K562 (cell line): ENCODE measurements around the gene USP43. TPM values are rescaled to one million over a fixed set of nuclear protein-coding genes. Genes with fewer than 3 reads are reported as not detected.
A peak's percentile ranks its signal among the peaks of the same experiment; 100 is the strongest.

Experiments used
- ATAC-seq: fragments of 200-7000 bp; cut with Tn5 transposase; 3 replicates; pipeline ENCODE4 v1.9.1; 2020; ENCODE audit warnings: moderate library complexity
- BruUV-seq: library from RNA; stranded (reverse); fragments of 400-500 nt; replicated peaks from 2 replicates; lab custom pipeline; 2021; lab: Mats Ljungman, UMichigan
- CTCF ChIA-PET: fragments of 300-600 bp; formaldehyde crosslinking; extraction: SDS; loops from one replicate; lab custom pipeline; 2021; ENCODE audit warnings: low intra/inter-chr PET ratio; lab: Yijun Ruan, JAX
- POLR2A ChIA-PET: fragments of 300-600, 350-650 bp; sonication (Branson Sonifier 250); formaldehyde crosslinking; extraction: SDS; loops from one replicate; lab custom pipeline; 2021; ENCODE audit warnings: antibody characterized with exemption, inconsistent platforms; lab: Yijun Ruan, JAX
- DNase-seq, 4 experiments: peaks; one replicate each; pipeline versions ENCODE4 v3.0.0 to v3.0.0-alpha.2; 2011 to 2018; ENCODE audit warnings: low spot score in 3 of 4, mixed read lengths in 3 of 4; ENCODE audit errors: extremely low read depth in 1 of 4
- FAIRE-seq: peaks from 2 replicates; lab custom pipeline; 2011; peaks lifted over from hg19 to GRCh38; lab: Jason Lieb, UNC
- H2AFZ ChIP-seq: 2 replicates; pipeline ENCODE4 v1.6.0; 2011; ENCODE audit warnings: low read depth, low read length, control low read depth, inconsistent platforms
- H3K27ac ChIP-seq: fragments of 200-600 bp; 3 replicates; pipeline ENCODE4 v1.8.0; 2011; ENCODE audit warnings: low read depth, mild to moderate bottlenecking, control low read depth, inconsistent platforms, low read length, moderate library complexity, mixed read lengths; ENCODE audit errors: extremely low read depth
- H3K27me3 ChIP-seq, 2 experiments: fragments of 300-600 bp in 1 of 2; 2 replicates in 1 of 2; 3 replicates in 1 of 2; pipeline versions ENCODE4 v1.6.0 to v1.8.0; 2011; ENCODE audit warnings: inconsistent platforms in 2 of 2, low read length in 2 of 2, mild to moderate bottlenecking in 1 of 2, mixed read lengths in 1 of 2, moderate library complexity in 1 of 2; ENCODE audit not compliant: control insufficient read depth in 2 of 2, insufficient read depth in 2 of 2
- H3K36me3 ChIP-seq: fragments of 300-600 bp; 3 replicates; pipeline ENCODE4 v1.8.0; 2011; ENCODE audit warnings: mild to moderate bottlenecking, low read length, inconsistent platforms; ENCODE audit not compliant: control insufficient read depth, insufficient read depth
- H3K4me1 ChIP-seq, 2 experiments: fragments of 200-600 bp in 1 of 2; replicated peaks in 1 of 2; 2 replicates in 1 of 2; 3 replicates in 1 of 2; pipeline versions ENCODE4 v1.5.1 to v1.8.0; 2011; ENCODE audit warnings: inconsistent platforms in 2 of 2, low read length in 2 of 2, mild to moderate bottlenecking in 1 of 2, mixed read lengths in 1 of 2, moderate library complexity in 1 of 2; ENCODE audit not compliant: control insufficient read depth in 2 of 2, insufficient read depth in 2 of 2
- H3K4me2 ChIP-seq: 2 replicates; pipeline ENCODE4 v1.6.1; 2011; ENCODE audit warnings: low read length, control low read depth, inconsistent platforms, mixed read lengths; ENCODE audit not compliant: insufficient read depth
- H3K4me3 ChIP-seq: fragments of 200-600 bp; sonication (generic), shearing (Covaris generic); 2 replicates; pipeline ENCODE4 v1.5.1; 2016; ENCODE audit warnings: control low read depth, inconsistent platforms
- H3K79me2 ChIP-seq: fragments of 200-600 bp; 3 replicates; pipeline ENCODE4 v1.8.0; 2011; ENCODE audit warnings: low read length, inconsistent platforms; ENCODE audit not compliant: control insufficient read depth, insufficient read depth
- H3K9ac ChIP-seq, 2 experiments: 2 replicates each; pipeline versions ENCODE4 v1.6.0 to v1.6.1; 2011; ENCODE audit warnings: low read depth in 2 of 2, low read length in 2 of 2, control low read depth in 1 of 2, inconsistent platforms in 1 of 2, mild to moderate bottlenecking in 1 of 2, mixed read lengths in 1 of 2; ENCODE audit not compliant: insufficient read depth in 1 of 2
- H3K9me1 ChIP-seq: one replicate; pipeline ENCODE4 v1.6.0; 2011; ENCODE audit warnings: inconsistent platforms, mild to moderate bottlenecking, low read length, moderate library complexity; ENCODE audit not compliant: control insufficient read depth, insufficient read depth
- H3K9me3 ChIP-seq: replicated peaks from 2 replicates; pipeline ENCODE4 v1.5.1; 2011; ENCODE audit warnings: low read depth, low read length, inconsistent platforms; ENCODE audit not compliant: control insufficient read depth, insufficient read depth
- H4K20me1 ChIP-seq: replicated peaks from 2 replicates; pipeline ENCODE4 v1.6.1; 2011; ENCODE audit warnings: low read length, inconsistent platforms, mixed read lengths; ENCODE audit not compliant: control insufficient read depth, insufficient read depth
- RBM14 ChIP-seq: fragments of 200-400 bp; formaldehyde crosslinking; IDR thresholded peaks from 2 replicates; pipeline ENCODE4 v1.6.1; 2018; ENCODE audit warnings: low read depth, mild to moderate bottlenecking, low read length, moderate library complexity, borderline replicate concordance; ENCODE audit not compliant: insufficient read depth
- WGBS: fragments of 100-300 bp; shearing (Covaris generic); methylation state at CpG from one replicate; pipeline ENCODE4 v1.1.6; 2016; ENCODE audit warnings: low coverage, mixed read lengths; ENCODE audit not compliant: insufficient coverage; ENCODE audit errors: missing lambda C conversion rate; 5-methylcytosine and 5-hydroxymethylcytosine counted together
- in situ Hi-C: fragments of 300-500 bp; cut with MboI; formaldehyde crosslinking; loops from 4 replicates; pipeline ENCODE4 v1.15.0; 2018; ENCODE audit warnings: inconsistent platforms, mixed read lengths
- intact Hi-C: fragments of 100-400 bp; cut with micrococcal nuclease; formaldehyde crosslinking; loops from 2 replicates; pipeline ENCODE4 v1.14.2; 2022
- polyA plus RNA-seq, 8 experiments: library from polyadenylated mRNA; depleted of rRNA in 4 of 8; stranded (reverse) in 5 of 8; unstranded in 3 of 8; fragments of >200 nt; fragmentation: Nextera tagmentation in 2 of 8; fragmentation: Illumina TruSeq in 1 of 8; extraction: Ambion mirVana in 2 of 8; extraction: Trizol in 1 of 8; gene quantifications; 2 replicates each; pipeline versions ENCODE4 v1.2.1 to v1.2.3, GENCODE V29; 2011 to 2014; ENCODE audit warnings: inconsistent platforms in 1 of 8, missing spikeins in 1 of 8
- total RNA-seq, 7 experiments: library from RNA; depleted of rRNA in 6 of 7; stranded (reverse); fragments of >200 nt in 6 of 7; fragmentation: Illumina TruSeq in 2 of 7; extraction: Trizol in 2 of 7; gene quantifications; 2 replicates each; pipeline versions ENCODE4 v1.2.1 to v1.2.3, GENCODE V29; 2011 to 2021; ENCODE audit warnings: low replicate concordance in 1 of 7
- TF ChIP-seq, protein P1 (sequence below), 3 experiments: IDR thresholded peaks in 2 of 3; conservative IDR thresholded peaks in 1 of 3; 2 replicates each; pipeline ENCODE4 v1.5.1; 2011 to 2012; ENCODE audit warnings: low read length in 3 of 3, mild to moderate bottlenecking in 3 of 3, control low read depth in 2 of 3, improper control_type of control experiment in 1 of 3, inconsistent platforms in 1 of 3, low read depth in 1 of 3, mixed read lengths in 1 of 3, moderate library complexity in 1 of 3; ENCODE audit not compliant: insufficient read depth in 2 of 3

USP43 gene
- total and polyA plus RNA-seq, 9 of the 15 experiments (the other 6 are each of a cell fraction or from before 2014, with no cell fraction given) = 0.01 to 0.18 (median 0.06) TPM; not detected in 1

DNA sequence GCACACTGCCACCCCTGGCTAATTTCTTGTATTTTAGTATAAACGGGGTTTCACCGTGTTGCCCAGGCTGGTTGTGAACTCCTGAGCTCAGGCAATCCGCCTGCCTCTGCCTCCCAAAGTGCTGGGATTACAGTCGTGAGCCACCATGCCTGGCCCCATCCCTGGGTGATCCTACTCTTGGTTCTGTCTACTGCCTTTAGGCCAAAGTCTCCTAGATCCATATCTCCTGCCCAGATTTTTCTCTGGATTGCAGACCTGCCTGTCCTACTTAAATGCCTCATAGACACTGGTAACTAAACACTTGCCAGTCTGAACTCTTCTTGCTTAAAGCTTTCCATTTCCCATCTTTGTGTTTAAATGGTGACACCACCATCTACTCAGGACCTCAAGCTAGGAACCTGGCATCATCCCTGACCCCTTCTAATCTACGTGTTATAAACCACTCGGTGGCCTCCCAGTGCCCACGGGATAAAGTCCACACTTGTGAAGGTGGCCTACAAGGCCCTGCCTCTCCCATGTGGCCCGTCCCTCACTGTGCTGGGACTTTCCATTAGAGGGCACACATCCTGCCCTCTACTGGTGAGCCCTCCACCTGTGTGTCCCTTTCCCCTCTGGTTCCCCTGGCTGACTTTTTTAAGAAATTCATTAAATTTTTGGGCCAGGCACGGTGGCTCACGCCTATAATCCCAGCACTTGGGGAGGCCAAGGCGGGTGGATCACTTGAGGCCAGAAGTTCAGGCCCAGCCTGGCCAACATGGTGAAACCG lies 51.1 kb downstream of the USP43 start:
- no peak overlapping the region for H3K9ac ChIP-seq
- H3K4me1 ChIP-seq = no peaks in the 10 kb centered on the region
- H3K4me3 ChIP-seq = no peak overlapping the region
- no peaks in the 10 kb centered on the region; a peak in 1 of 5 replicates for H3K27me3 ChIP-seq
- no peak overlapping the region for H3K27ac ChIP-seq
- in situ Hi-C loops = no loop called here
- DNase-seq (no peak), ATAC-seq (no peak), FAIRE-seq (no peak)
- no peaks in the 10 kb centered on the region for H3K9me3 ChIP-seq
- intact Hi-C loops = no loop called here
- CTCF ChIA-PET = no interaction called here
- POLR2A ChIA-PET = no interaction called here
- H3K4me2 ChIP-seq = no peak overlapping the region
- H4K20me1 ChIP-seq = no peaks in the 10 kb centered on the region
- no peak overlapping the region for H2AFZ ChIP-seq
- no peaks in the 10 kb centered on the region for H3K9me1 ChIP-seq
- TF ChIP-seq, protein P1, sequence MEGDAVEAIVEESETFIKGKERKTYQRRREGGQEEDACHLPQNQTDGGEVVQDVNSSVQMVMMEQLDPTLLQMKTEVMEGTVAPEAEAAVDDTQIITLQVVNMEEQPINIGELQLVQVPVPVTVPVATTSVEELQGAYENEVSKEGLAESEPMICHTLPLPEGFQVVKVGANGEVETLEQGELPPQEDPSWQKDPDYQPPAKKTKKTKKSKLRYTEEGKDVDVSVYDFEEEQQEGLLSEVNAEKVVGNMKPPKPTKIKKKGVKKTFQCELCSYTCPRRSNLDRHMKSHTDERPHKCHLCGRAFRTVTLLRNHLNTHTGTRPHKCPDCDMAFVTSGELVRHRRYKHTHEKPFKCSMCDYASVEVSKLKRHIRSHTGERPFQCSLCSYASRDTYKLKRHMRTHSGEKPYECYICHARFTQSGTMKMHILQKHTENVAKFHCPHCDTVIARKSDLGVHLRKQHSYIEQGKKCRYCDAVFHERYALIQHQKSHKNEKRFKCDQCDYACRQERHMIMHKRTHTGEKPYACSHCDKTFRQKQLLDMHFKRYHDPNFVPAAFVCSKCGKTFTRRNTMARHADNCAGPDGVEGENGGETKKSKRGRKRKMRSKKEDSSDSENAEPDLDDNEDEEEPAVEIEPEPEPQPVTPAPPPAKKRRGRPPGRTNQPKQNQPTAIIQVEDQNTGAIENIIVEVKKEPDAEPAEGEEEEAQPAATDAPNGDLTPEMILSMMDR (IDR thresholded peaks at IDR 0.05 in 2 of 3, conservative IDR thresholded peaks at IDR 0.05 in 1 of 3; ENCODE audit: insufficient read depth in 2 of 3, low read depth in 1 of 3, low read length in 3 of 3) = peak in 1 of 3 experiments; percentile 22; a peak in 1 of 6 replicates
- no peak for TF ChIP-seq RBM14
- no peaks in the 10 kb centered on the region for H3K79me2 ChIP-seq
- 6% methylated on average over 8 of the region's 12 CpGs for WGBS
- BruUV-seq = no TSS peak
- no peaks in the 10 kb centered on the region for H3K36me3 ChIP-seq
